SK-MEL-5 (cell line): ENCODE results near the gene SGPL1. TPM values are rescaled to one million over a fixed set of nuclear protein-coding genes. Genes with fewer than 3 reads are reported as not detected.
A peak's percentile ranks its signal among the peaks of the same experiment; 100 is the strongest.
"Not testable (repeated sequence)": the region's sequence is repeated elsewhere in the genome, so short reads cannot be mapped to it uniquely, and the experiment has no call there.

Source experiments
- DNase-seq: peaks from one replicate; pipeline ENCODE4 v3.0.0-alpha.2; 2016; ENCODE audit warnings: low read depth, low spot score
- in situ Hi-C: cut with HindIII; loops from 2 replicates; pipeline ENCODE4 v1.10.0; 2016; ENCODE audit warnings: low sequenced_read_pairs, high pct_unique_total_duplicates, low pct_unique_long_range_greater_than_20kb
- total RNA-seq: library from RNA; depleted of rRNA; stranded (reverse); fragments of >200 nt; shearing (Covaris generic); gene quantifications from 2 replicates; pipeline ENCODE4 v1.2.3, GENCODE V29; 2014

SGPL1 gene
- total RNA-seq, 1 experiment from 2014 or later = 27.4 TPM

GRCh38 chr10:70850097-70850496 lies 34.3 kb downstream of the SGPL1 start:
- DNase-seq = no peak
- in situ Hi-C loops = no loop called here

- no peak for DNase-seq
- in situ Hi-C loops = no loop called here
Measured at GRCh38 chr10:70851597-70852475, 36.1 kb downstream of the SGPL1 start.

- no peak for DNase-seq
- in situ Hi-C loops = no loop called here
Measured at GRCh38 chr10:70853038-70853437, 37.3 kb downstream of the SGPL1 start.

- DNase-seq = no peak
- in situ Hi-C loops = no loop called here
Measured at GRCh38 chr10:70853457-70853856, 37.7 kb downstream of the SGPL1 start.

- no peak for DNase-seq
- in situ Hi-C loops = no loop called here
Measured at GRCh38 chr10:70856454-70856853, 40.7 kb downstream of the SGPL1 start.

- DNase-seq = no peak
- in situ Hi-C loops = no loop called here
Measured at GRCh38 chr10:70858759-70859158, 43.0 kb downstream of the SGPL1 start.

GRCh38 chr10:70861495-70862197 lies 45.9 kb downstream of the SGPL1 start:
- DNase-seq, in situ Hi-C loops: not testable (repeated sequence)

- in situ Hi-C loops = no loop called here
- DNase-seq = peak; percentile 19
Measured at GRCh38 chr10:70863470-70864160, 47.9 kb downstream of the SGPL1 start.

- DNase-seq = no peak
- in situ Hi-C loops = no loop called here
Measured at GRCh38 chr10:70864935-70865334, 49.2 kb downstream of the SGPL1 start.

- no peak for DNase-seq
- in situ Hi-C loops = no loop called here
Measured at GRCh38 chr10:70866424-70866823, 50.7 kb downstream of the SGPL1 start.

GRCh38 chr10:70872291-70872690 lies 56.5 kb downstream of the SGPL1 start:
- in situ Hi-C loops = no loop called here
- no peak for DNase-seq

GRCh38 chr10:70874061-70874460 lies 58.3 kb downstream of the SGPL1 start:
- no peak for DNase-seq
- in situ Hi-C loops = no loop called here

- in situ Hi-C loops = no loop called here
Measured at GRCh38 chr10:70879207-70879606, 63.5 kb downstream of the SGPL1 start.

GRCh38 chr10:70880077-70880534 lies 64.4 kb downstream of the SGPL1 start:
- DNase-seq = peak; percentile 82
- in situ Hi-C loops = no loop called here

More at GRCh38 chr10:70879207-70879606, 63.5 kb downstream of the SGPL1 start:
- no peak for DNase-seq

- in situ Hi-C loops = no loop called here
- DNase-seq = no peak
Measured at GRCh38 chr10:70884741-70885140, 69.0 kb downstream of the SGPL1 start.

GRCh38 chr10:70885481-70885880 lies 69.7 kb downstream of the SGPL1 start:
- no peak for DNase-seq
- in situ Hi-C loops = no loop called here

GRCh38 chr10:70885931-70886903 lies 70.5 kb downstream of the SGPL1 start:
- in situ Hi-C loops = no loop called here
- no peak for DNase-seq
